Loucy (cell line): ENCODE data around the gene FAM240A.
"Not testable (repeated sequence)": the region's sequence is repeated elsewhere in the genome, so short reads cannot be mapped to it uniquely, and the experiment has no call there.

Experiments used
- H2AFZ ChIP-seq: fragments of 200-600 bp; sonication (generic); 2 replicates; pipeline ENCODE4 v1.6.0; 2016; ENCODE audit warnings: antibody characterized with exemption, mild to moderate bottlenecking, low read length, moderate library complexity
- H3F3A ChIP-seq: fragments of 200-600 bp; 2 replicates; pipeline ENCODE4 v1.6.0; 2016; ENCODE audit warnings: antibody characterized with exemption, low read depth, mild to moderate bottlenecking
- H3K27me3 ChIP-seq: fragments of 200-600 bp; sonication (generic); 2 replicates; pipeline ENCODE4 v1.6.1; 2014; ENCODE audit warnings: low read length, mild to moderate bottlenecking; ENCODE audit not compliant: insufficient read depth, poor library complexity, severe bottlenecking
- H3K36me3 ChIP-seq: fragments of 200-600 bp; sonication (generic); 2 replicates; pipeline ENCODE4 v1.6.1; 2016; ENCODE audit warnings: low read length; ENCODE audit not compliant: insufficient read depth
- H3K4me1 ChIP-seq: fragments of 200-600 bp; sonication (generic); 2 replicates; pipeline ENCODE4 v1.5.1; 2014; ENCODE audit warnings: low read length, mild to moderate bottlenecking; ENCODE audit not compliant: insufficient read depth, poor library complexity, severe bottlenecking
- H3K4me2 ChIP-seq: fragments of 200-600 bp; sonication (generic); 2 replicates; pipeline ENCODE4 v1.6.0; 2014; ENCODE audit warnings: antibody characterized with exemption, low read length, low read depth, mild to moderate bottlenecking; ENCODE audit not compliant: poor library complexity, severe bottlenecking
- H3K4me3 ChIP-seq: fragments of 200-600 bp; sonication (generic); 2 replicates; pipeline ENCODE4 v1.5.1; 2014; ENCODE audit warnings: low read length, mild to moderate bottlenecking, mixed read lengths; ENCODE audit not compliant: poor library complexity, severe bottlenecking
- H3K79me2 ChIP-seq: fragments of 200-600 bp; sonication (generic); 2 replicates; pipeline ENCODE4 v1.6.1; 2014; ENCODE audit warnings: low read length; ENCODE audit not compliant: insufficient read depth
- H3K9ac ChIP-seq: fragments of 200-600 bp; sonication (generic); 2 replicates; pipeline ENCODE4 v1.6.0; 2014; ENCODE audit warnings: mild to moderate bottlenecking, low read depth, low read length, moderate library complexity; ENCODE audit not compliant: poor library complexity, severe bottlenecking
- H3K9me2 ChIP-seq: fragments of 200-600 bp; sonication (generic); replicated peaks from 2 replicates; pipeline ENCODE4 v1.6.1; 2016; ENCODE audit warnings: low read depth, low read length, mixed read lengths
- H3K9me3 ChIP-seq: fragments of 200-600 bp; sonication (generic); 2 replicates; pipeline ENCODE4 v1.6.1; 2014; ENCODE audit warnings: mild to moderate bottlenecking, antibody characterized with exemption, low read length, low read depth; ENCODE audit not compliant: insufficient read depth
- H4K20me1 ChIP-seq: fragments of 200-600 bp; sonication (generic); 2 replicates; pipeline ENCODE4 v1.6.0; 2014; ENCODE audit warnings: antibody characterized with exemption, low read length, mild to moderate bottlenecking; ENCODE audit not compliant: insufficient read depth, poor library complexity, severe bottlenecking
- EZH2phosphoT487 ChIP-seq: fragments of 200-600 bp; IDR thresholded peaks from 2 replicates; pipeline ENCODE4 v1.6.1; 2018; ENCODE audit warnings: antibody characterized with exemption, mild to moderate bottlenecking, moderate library complexity, borderline replicate concordance
- TF ChIP-seq, protein P1 (sequence below): fragments of 200-600 bp; sonication (generic); conservative IDR thresholded peaks from 2 replicates; pipeline ENCODE4 v1.5.1; 2014; ENCODE audit warnings: mild to moderate bottlenecking, antibody characterized with exemption, low read length

FAM240A gene

DNA sequence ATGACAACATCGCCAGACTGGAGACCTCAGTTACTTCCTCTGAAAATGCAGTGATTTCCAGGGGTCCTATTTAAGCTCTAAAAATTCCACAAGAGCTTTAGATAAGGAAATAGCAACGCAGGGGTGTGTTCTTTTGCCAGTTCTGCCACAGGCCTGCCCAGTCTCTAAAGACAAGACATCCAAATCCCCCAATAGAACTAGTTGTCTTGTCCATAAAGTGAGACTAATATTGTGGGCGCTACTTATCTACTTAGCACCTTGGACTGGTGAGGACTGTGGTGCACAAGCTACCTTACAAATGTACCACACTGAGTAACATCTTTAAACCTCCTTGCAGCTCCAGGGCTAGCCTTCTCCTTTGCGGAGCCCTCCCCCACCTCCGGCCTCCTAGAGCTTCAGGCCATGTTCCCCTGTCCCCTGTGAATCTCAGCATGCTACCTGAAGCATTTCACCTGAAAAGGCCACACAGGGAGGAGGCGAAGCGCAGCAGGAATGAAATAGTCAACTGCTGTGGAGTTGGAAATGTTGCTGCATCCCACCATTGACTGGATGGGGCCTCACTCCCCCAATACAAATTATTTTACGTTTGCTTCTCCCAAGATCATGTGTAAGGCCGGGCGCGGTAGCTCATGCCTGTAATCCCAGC, 36.6 kb upstream of the FAM240A start:
- H3K36me3 ChIP-seq, result no peaks in the 10 kb centered on the region

DNA sequence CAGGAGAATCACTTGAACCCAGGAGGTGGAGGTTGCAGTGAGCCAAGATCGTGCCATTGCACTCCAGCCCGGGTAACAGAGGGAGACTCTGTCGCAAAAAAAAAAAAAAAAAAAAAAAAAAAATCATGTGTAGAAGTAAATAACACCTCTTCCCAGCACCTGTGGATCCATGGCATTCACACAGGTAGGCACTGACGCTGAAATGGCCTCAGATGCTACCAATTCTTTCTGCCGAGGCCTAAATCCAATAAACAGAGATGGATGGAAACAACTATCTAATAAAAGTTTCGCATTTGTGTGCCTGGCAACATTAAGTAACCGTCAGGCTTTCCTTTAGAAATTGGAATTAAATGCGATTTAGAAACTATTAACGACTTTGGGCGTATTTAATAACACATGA, 35.9 kb upstream of the FAM240A start:
- no peak for TF ChIP-seq EZH2phosphoT487
- TF ChIP-seq, protein P1, sequence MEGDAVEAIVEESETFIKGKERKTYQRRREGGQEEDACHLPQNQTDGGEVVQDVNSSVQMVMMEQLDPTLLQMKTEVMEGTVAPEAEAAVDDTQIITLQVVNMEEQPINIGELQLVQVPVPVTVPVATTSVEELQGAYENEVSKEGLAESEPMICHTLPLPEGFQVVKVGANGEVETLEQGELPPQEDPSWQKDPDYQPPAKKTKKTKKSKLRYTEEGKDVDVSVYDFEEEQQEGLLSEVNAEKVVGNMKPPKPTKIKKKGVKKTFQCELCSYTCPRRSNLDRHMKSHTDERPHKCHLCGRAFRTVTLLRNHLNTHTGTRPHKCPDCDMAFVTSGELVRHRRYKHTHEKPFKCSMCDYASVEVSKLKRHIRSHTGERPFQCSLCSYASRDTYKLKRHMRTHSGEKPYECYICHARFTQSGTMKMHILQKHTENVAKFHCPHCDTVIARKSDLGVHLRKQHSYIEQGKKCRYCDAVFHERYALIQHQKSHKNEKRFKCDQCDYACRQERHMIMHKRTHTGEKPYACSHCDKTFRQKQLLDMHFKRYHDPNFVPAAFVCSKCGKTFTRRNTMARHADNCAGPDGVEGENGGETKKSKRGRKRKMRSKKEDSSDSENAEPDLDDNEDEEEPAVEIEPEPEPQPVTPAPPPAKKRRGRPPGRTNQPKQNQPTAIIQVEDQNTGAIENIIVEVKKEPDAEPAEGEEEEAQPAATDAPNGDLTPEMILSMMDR, result no peak
- Histone ChIP-seq H3K4me3 (no peak overlapping the region), H3K4me2 (no peak overlapping the region), H4K20me1 (no peaks in the 10 kb centered on the region), H3K9ac (no peak overlapping the region), H3K9me3 (no peaks in the 10 kb centered on the region), H3K4me1 (no peaks in the 10 kb centered on the region), H3K36me3 (no peaks in the 10 kb centered on the region), H3K9me2 (no peaks in the 10 kb centered on the region), H3K79me2 (no peaks in the 10 kb centered on the region), H3K27me3 (no peaks in the 10 kb centered on the region), H3F3A (no peaks in the 10 kb centered on the region), H2AFZ (no peak overlapping the region)

More for the DNA sequence above, 36.6 kb upstream of the FAM240A start:
- Histone ChIP-seq H4K20me1 (no peaks in the 10 kb centered on the region), H3K9me3 (no peaks in the 10 kb centered on the region), H3K9ac (no peak overlapping the region), H3K4me2 (no peak overlapping the region), H3K4me1 (no peaks in the 10 kb centered on the region), H3K79me2 (no peaks in the 10 kb centered on the region), H3F3A (no peaks in the 10 kb centered on the region), H2AFZ (no peak overlapping the region), H3K4me3 (no peak overlapping the region), H3K9me2 (no peaks in the 10 kb centered on the region), H3K27me3 (no peaks in the 10 kb centered on the region)
- TF ChIP-seq, protein P1, result no peak
- TF ChIP-seq EZH2phosphoT487, result no peak

DNA sequence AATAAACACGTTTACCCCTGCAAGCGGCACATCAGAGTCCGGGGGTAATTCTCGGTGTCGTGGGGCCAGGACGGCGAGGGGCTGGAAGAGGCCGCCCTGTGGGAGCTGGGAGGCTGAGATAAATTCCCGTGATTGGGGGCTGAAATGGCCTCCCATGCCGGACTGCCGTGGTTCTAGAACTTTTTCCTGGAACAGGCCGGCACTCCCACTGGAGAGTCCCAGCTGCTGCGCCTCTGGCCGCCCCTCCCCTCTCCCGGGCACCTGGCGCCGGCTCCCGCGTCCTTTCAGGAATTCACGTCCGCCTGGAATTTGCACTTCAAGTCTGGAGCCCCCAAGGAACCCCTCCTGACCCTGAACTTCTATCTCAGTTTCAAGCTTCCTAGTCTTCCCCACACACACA, 35.4 kb upstream of the FAM240A start:
- no peaks in the 10 kb centered on the region for H4K20me1 ChIP-seq
- H3K4me3 ChIP-seq, result no peak overlapping the region
- no peak overlapping the region for H3K4me2 ChIP-seq
- no peaks in the 10 kb centered on the region for H3K9me2 ChIP-seq
- no peak overlapping the region for H2AFZ ChIP-seq
- H3K9me3 ChIP-seq, result no peaks in the 10 kb centered on the region
- H3K27me3 ChIP-seq, result no peaks in the 10 kb centered on the region
- no peak overlapping the region for H3K9ac ChIP-seq
- no peak for TF ChIP-seq EZH2phosphoT487
- TF ChIP-seq, protein P1, result no peak
- no peaks in the 10 kb centered on the region for H3K36me3 ChIP-seq
- no peaks in the 10 kb centered on the region for H3K4me1 ChIP-seq
- no peaks in the 10 kb centered on the region for H3K79me2 ChIP-seq
- no peaks in the 10 kb centered on the region for H3F3A ChIP-seq

DNA sequence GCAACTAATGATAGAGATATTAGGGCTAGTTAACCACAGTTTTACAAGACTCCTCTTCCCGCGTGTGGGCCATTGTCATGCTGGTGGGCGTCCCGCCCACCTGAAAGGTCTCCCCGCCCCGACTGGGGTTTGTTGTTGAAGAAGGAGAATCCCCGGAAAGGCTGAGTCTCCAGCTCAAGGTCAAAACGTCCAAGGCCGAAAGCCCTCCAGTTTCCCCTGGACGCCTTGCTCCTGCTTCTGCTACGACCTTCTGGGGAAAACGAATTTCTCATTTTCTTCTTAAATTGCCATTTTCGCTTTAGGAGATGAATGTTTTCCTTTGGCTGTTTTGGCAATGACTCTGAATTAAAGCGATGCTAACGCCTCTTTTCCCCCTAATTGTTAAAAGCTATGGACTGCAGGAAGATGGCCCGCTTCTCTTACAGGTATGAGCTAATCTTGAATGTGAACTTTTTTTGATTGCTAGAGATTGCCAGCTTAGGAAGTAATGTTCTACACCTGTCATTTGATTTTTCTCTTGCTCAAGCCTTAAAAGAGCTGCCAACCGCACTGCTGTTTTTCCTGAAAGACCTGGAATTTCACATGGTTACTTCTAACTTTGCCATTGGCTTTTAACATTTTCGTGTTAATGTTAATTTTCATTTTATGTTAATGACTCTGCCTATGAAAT, 34.6 kb upstream of the FAM240A start:
- not testable (repeated sequence) for H3K4me1 ChIP-seq, H3K36me3 ChIP-seq, H3K79me2 ChIP-seq, H3F3A ChIP-seq, H3K4me2 ChIP-seq, H3K4me3 ChIP-seq, H3K9me3 ChIP-seq, H4K20me1 ChIP-seq, H3K27me3 ChIP-seq, H2AFZ ChIP-seq, H3K9me2 ChIP-seq, H3K9ac ChIP-seq
